ENCODE measurements around the gene MYADML2. TPM values are rescaled to one million over a fixed set of nuclear protein-coding genes. Genes with fewer than 3 reads are reported as not detected.

MYADML2 gene
- total and polyA plus RNA-seq, 2 of the 8 experiments (the other 6 are each of a cell fraction or from before 2014, with no cell fraction given): 0.26 to 0.47 TPM

GRCh38 chr17:81902653-81903414, 44.2 kb downstream of the MYADML2 start:
- no peak overlapping the region for H3K14ac ChIP-seq (ENCODE audit: insufficient read length)
- peaks cover 0 to 22% (median 14%) of the 10 kb centered on the region in 4 experiments; a peak in 5 of 7 replicates for H3K27me3 ChIP-seq (replicated peaks in 1 of 4; ENCODE audit: control insufficient read depth in 3 of 4, extremely low read depth in 1 of 4, insufficient read depth in 3 of 4, low read length in 3 of 4)
- H4K5ac ChIP-seq (ENCODE audit: insufficient read length, low read depth, low read length): peak overlapping the region; percentile 2
- peak overlapping the region; percentile 19 to 61 (median 44) for H3K4me3 ChIP-seq (ENCODE audit: extremely low read depth in 1 of 4, insufficient read depth in 2 of 4, low read depth in 3 of 4, low read length in 4 of 4)
- ChIA-PET CTCF (ENCODE audit: partially characterized antibody) (interaction anchor here (2.7 kb wide), 1 partner anchor 33 kb away, joined by 10 read pairs; no protein-coding TSS in a partner anchor), POLR2A (ENCODE audit: partially characterized antibody) (interaction anchor here (0.8 to 4.0 kb wide), 11 partner anchors 9 to 34 kb away, joined by 3 to 29 read pairs (median 5); partner anchors contain the start of genes ALYREF, ANAPC11, MAFG and PCYT2)
- no peak overlapping the region for H2BK120ac ChIP-seq (replicated peaks; ENCODE audit: low read depth, low read length)
- H3K9ac ChIP-seq (replicated peaks in 1 of 4; ENCODE audit: extremely low read depth in 1 of 4, low read depth in 3 of 4, low read length in 3 of 4): no peak overlapping the region
- peak overlapping the region; percentile 78 for H3K4ac ChIP-seq (replicated peaks; ENCODE audit: insufficient read length, low read depth, low read length)
- no peak overlapping the region for H3K23ac ChIP-seq (ENCODE audit: insufficient read length)
- peaks cover 6% of the 10 kb centered on the region; the same call in 1 of the 2 replicates for H3K23me2 ChIP-seq (ENCODE audit: low read depth, low read length)
- no peaks in the 10 kb centered on the region for H3K79me2 ChIP-seq (ENCODE audit: control insufficient read depth in 1 of 2, insufficient read depth in 2 of 2, low read length in 2 of 2)
- H3K56ac ChIP-seq (replicated peaks; ENCODE audit: insufficient read length, low read depth, low read length): no peak overlapping the region
- peak overlapping the region; percentile 17 for H4K91ac ChIP-seq (replicated peaks; ENCODE audit: insufficient read length, low read length)
- no peak overlapping the region for H2BK12ac ChIP-seq (ENCODE audit: low read depth, low read length)
- WGBS, 2 experiments (ENCODE audit: extremely low coverage in 1 of 2, insufficient coverage in 1 of 2, insufficient read length in 1 of 2, insufficient replicate concordance in 2 of 2, low coverage in 1 of 2, low lambda C conversion rate in 2 of 2, missing lambda C conversion rate in 1 of 2): 38% methylated on average over 30 of the region's 47 CpGs; no CpG with 5 or more reads in 1 of the 2 experiments
- no peaks in the 10 kb centered on the region for H3K9me3 ChIP-seq (ENCODE audit: insufficient read depth in 2 of 2, low read depth in 1 of 2, low read length in 1 of 2)
- no peak overlapping the region for H3K27ac ChIP-seq (ENCODE audit: low read depth, low read length)
- H2BK20ac ChIP-seq (ENCODE audit: low read length): no peak overlapping the region
- no peak overlapping the region for H2AK5ac ChIP-seq (ENCODE audit: low read depth, low read length)
- H2AFZ ChIP-seq (ENCODE audit: low read length): no peak overlapping the region
- H2BK15ac ChIP-seq (ENCODE audit: low read length): no peak overlapping the region
- peaks cover 5 to 13% of the 10 kb centered on the region in 2 experiments for H4K20me1 ChIP-seq (replicated peaks in 1 of 2; ENCODE audit: control insufficient read depth in 1 of 2, insufficient read depth in 2 of 2, low read length in 2 of 2)
- peak overlapping the region; percentile 63 to 86 for H3K4me2 ChIP-seq (ENCODE audit: insufficient read depth in 1 of 2, low read depth in 2 of 2, low read length in 2 of 2)
- H3K18ac ChIP-seq (ENCODE audit: extremely low read depth, low read length): no peak overlapping the region; the same call in 1 of the 2 replicates
- H3K4me1 ChIP-seq (replicated peaks in 1 of 4; ENCODE audit: control insufficient read depth in 3 of 4, insufficient read depth in 4 of 4, low read length in 3 of 4): peaks cover 0 to 8% (median 2%) of the 10 kb centered on the region in 4 experiments; a peak in 3 of 7 replicates
- no peak for DNase-seq (ENCODE audit: low read depth in 1 of 2, low spot score in 2 of 2)
- no peak overlapping the region for H2BK5ac ChIP-seq (ENCODE audit: low read depth, low read length)
- H4K8ac ChIP-seq (ENCODE audit: extremely low read depth, insufficient read depth, low read length): peak overlapping the region; percentile 64
- H3K36me3 ChIP-seq (ENCODE audit: control insufficient read depth in 2 of 4, insufficient read depth in 4 of 4, low read length in 3 of 4): peaks cover 2 to 11% (median 7%) of the 10 kb centered on the region in 4 experiments; a peak in 6 of 8 replicates
- no peak for FAIRE-seq
- peak; percentile 18 for TF ChIP-seq EZH2 (IDR thresholded peaks at IDR 0.05; ENCODE audit: low read depth, low read length, severe bottlenecking)
- TF ChIP-seq E2F6 (IDR thresholded peaks at IDR 0.05): peak; percentile 22; the same call in 1 of the 2 replicates
- TF ChIP-seq TBP (IDR thresholded peaks at IDR 0.05; ENCODE audit: low read depth, low read length): no peak
- no peak for TF ChIP-seq HDAC6 (IDR thresholded peaks at IDR 0.05; ENCODE audit: low read depth, low read length)
- peak; percentile 15; the same call in 1 of the 2 replicates for TF ChIP-seq MAX (IDR thresholded peaks at IDR 0.05)
- peak; percentile 70; the same call in 1 of the 2 replicates for TF ChIP-seq GABPA (IDR thresholded peaks at IDR 0.05; ENCODE audit: borderline replicate concordance, insufficient read depth, low read length)
- TF ChIP-seq BCL11A (IDR thresholded peaks at IDR 0.05; ENCODE audit: low read depth in 2 of 2, low read length in 2 of 2): no peak
- H3K79me1 ChIP-seq (ENCODE audit: low read depth, low read length): no peaks in the 10 kb centered on the region; the same call in 1 of the 2 replicates
